Measurements from ENCODE around the gene POMC.
"Not testable (repeated sequence)": the region's sequence is repeated elsewhere in the genome, so short reads cannot be mapped to it uniquely, and the experiment has no call there.

POMC gene

DNA sequence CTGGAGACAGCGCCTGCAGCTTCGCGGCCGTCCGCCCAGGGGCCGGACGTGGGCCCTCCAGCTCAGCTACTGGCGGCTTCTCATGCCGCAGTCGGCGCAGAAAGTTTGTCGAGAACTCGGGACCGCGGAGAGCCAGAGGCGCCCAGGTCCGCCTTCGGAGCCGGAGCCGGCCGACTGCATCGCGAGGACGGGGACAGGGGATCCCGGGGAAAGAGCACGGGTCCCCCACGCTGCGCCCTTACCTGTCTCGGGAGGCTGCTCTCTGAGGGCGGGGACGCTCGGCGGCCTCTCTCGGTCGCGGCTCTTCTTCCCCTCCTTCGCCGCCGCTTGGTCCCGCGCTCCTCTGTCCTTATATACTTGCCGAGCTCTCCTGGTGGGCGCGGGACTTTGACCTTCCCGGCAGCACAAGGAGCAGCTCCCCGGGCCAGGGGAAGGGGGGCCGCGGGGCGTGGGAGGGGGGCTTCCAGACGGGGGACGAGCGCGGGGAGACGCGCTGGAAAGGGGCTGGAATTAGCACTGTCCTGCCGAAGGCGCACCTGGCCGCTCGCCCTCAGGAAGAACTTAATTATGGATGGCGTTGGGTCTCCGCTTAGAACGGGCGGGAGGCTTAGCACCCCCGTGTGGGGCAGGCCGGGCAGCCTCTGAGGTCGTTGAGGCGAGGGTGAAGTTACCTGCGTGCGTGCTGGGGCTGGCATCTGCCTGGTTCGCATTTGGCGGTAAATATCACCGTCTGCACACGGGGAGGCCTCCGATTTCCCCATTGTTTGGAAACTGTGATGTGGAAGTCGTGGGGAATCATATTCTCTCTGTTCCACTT lies at the start of gene POMC:
Gene POMC (minus strand): TSS at position 325 of the 817 bp plus-strand sequence. CDS start 3,808 bp downstream, outside the sequence.
- peak; percentile 39 for DNase-seq (ENCODE audit: low spot score)

- DNase-seq (ENCODE audit: low spot score) = no peak
Measured at GRCh38 chr2:25218100-25218499, 49.7 kb upstream of the POMC start.

DNA sequence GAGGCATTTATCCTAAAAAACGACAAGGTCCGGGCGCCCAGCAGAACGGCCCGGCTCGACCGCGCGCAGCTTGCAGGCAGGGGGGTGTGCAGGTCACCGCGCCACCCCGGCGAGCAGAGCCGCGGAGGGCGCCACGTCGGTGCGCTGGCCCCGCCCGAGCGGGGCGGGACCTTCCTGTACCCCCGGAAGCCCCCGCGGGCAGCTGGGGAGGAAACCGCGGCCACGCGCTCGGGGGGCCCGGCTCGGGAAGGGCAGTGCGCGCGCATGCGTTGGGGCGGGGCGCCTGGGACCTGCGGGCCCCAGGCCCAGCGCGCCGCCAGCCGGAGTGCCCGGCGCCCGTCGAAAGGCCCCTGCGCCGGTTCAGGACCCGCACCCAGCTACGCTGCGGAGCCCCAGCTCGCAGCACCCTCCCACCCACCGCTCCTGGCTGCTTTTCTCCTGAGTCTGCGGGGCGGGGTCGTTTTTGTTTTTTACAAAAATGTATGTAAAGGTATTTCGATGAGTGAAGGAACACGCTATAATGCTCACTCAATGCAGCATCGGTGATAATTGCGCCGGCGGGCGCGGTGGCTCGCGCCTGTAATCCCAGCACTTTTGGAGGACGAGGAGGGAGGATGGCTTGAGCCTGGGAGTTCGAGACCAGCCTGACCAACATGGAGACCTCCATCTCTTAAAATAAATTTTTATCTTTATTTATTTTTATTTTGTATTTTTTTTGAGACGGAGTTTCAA lies 47.7 kb upstream of the POMC start:
- DNase-seq (ENCODE audit: low spot score) = no peak

DNA sequence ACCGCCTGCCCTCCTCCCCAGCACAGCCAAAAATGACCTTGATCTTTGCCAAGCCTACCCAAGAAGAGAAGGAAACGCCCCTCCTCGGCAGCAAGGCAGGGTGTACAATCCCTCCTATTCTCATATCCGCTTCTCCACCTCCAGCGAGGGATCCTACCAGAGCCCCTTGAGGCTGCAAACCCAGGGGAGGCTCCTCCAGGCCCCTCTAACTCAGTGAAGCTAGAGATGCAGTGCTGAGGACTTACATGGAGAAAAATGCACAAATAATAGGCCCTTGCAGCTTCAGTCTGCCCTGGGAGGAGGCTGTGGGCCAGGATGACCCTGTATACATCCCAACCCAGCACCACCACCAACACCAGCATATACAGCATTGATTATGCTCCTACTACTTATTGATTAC lies 46.9 kb upstream of the POMC start:
- no peak for DNase-seq (ENCODE audit: low spot score)

- no peak for DNase-seq (ENCODE audit: low spot score)
Measured at GRCh38 chr2:25213229-25213628, 44.8 kb upstream of the POMC start.

GRCh38 chr2:25210923-25211322 lies 42.5 kb upstream of the POMC start:
- DNase-seq (ENCODE audit: low spot score) = not testable (repeated sequence)

- no peak for DNase-seq (ENCODE audit: low spot score)
Measured at GRCh38 chr2:25207078-25207545, 38.7 kb upstream of the POMC start.

GRCh38 chr2:25204190-25204838 lies 35.9 kb upstream of the POMC start:
- DNase-seq (ENCODE audit: low spot score) = peak; percentile 48

DNA sequence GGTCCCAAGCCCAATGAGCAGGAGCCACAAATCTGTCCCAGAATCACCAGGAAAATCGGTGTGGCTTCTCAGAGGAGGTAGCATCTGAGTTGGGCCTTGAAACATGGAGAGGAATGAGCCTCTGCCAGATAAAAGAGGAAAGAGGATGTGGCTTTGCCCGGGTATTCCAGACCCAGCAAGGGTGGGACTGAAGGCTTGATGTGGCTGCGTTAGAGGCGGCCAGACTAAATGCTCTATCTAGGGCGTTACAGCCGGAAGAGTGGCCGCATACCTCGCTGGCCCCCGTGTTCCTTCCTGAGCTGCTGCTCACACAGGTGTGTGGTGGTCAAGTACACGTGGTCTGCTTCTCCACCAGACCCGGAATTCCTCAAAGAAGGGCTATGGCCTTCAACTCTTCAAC lies 33.9 kb upstream of the POMC start:
- no peak for DNase-seq (ENCODE audit: low spot score)

- DNase-seq (ENCODE audit: low spot score) = no peak
Measured at GRCh38 chr2:25201794-25202193, 33.4 kb upstream of the POMC start.

GRCh38 chr2:25201265-25201664 lies 32.9 kb upstream of the POMC start:
- peak; percentile 55 for DNase-seq (ENCODE audit: low spot score)

DNA sequence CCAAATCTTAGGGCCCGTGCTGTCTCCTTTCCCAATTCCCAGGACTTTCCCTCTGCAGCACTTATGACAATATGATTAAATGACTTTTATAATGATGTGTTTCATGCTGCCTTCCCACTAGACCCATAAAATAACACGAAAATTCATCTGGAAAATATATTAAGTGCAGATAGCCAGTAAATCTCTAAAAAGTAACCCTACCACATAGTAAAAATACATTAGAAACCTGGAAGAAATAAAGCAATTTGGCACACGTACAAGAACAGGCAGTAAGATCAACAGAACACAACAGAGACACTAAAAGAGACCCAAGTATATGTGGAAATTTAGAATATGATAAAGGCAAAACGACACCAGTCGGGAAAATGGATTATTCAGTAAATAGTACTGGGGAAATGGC lies 30.2 kb upstream of the POMC start:
- DNase-seq (ENCODE audit: low spot score) = no peak

- DNase-seq (ENCODE audit: low spot score) = no peak
Measured at GRCh38 chr2:25198209-25198525, 29.8 kb upstream of the POMC start.

- DNase-seq (ENCODE audit: low spot score) = no peak
Measured at GRCh38 chr2:25197336-25198208, 29.2 kb upstream of the POMC start.

DNA sequence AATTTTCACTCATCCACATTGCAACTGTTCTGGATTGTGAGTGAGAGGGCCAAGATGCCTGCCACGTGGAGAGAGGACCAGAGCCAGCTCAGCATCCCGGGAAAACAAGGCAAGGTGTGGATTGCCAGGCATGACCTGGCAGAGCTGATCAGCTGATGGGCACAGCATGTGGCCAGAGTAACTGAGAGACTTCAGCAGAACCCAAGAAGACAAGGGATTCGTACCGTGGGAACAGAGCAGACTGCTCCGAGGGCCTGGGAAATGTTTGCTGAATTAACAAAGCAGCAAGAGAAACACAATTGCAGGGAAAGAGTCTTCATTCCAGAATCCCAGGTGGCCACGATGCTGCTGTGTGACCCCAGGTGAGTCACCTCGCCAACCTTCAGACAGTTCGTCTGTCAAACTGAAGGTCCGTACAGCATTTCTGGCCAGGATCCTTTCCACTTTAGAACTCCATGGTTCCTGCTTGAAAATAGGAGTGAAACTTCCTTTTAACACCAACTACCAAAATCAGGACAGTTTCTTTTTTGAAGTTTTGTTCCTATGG lies 26.3 kb upstream of the POMC start:
- no peak for DNase-seq (ENCODE audit: low spot score)

DNA sequence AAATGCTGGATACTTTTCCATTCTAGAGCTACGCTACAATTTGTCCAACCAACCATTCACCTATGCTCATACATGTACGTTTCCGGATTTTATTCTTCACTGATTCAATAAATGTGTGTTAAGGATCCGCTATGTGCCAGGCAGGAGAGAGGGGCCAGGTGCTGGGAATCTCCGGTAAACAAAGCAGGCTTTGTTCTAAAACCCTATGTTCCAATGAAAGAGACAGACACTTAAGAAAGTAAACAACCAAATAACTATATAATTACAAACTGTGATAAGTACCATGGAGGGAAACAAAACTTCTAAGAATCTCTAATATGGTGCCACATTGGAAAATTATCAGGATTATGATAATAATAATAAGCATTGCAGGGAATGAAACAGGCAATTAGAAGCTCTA lies 22.2 kb upstream of the POMC start:
- no peak for DNase-seq (ENCODE audit: low spot score)

DNA sequence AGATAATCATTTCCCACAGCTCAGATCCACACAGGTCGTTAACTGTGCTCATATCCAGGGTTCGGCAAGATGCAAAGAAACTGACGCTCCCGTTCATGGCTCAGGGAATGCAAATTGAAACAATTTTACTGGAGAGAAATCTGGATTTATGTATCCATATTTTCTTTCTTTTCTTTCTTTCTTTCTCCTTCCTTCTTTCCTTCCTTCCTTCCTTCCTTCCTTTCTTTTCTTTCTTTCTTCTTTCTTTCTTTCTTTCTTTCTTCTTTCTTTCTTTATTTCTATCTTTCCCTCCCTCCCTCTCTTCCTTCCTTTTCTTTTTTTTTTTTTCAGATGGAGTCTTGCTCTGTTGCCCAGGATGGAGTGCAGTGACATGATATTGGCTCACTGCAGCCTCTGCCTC lies 20.0 kb upstream of the POMC start:
- no peak for DNase-seq (ENCODE audit: low spot score)

DNA sequence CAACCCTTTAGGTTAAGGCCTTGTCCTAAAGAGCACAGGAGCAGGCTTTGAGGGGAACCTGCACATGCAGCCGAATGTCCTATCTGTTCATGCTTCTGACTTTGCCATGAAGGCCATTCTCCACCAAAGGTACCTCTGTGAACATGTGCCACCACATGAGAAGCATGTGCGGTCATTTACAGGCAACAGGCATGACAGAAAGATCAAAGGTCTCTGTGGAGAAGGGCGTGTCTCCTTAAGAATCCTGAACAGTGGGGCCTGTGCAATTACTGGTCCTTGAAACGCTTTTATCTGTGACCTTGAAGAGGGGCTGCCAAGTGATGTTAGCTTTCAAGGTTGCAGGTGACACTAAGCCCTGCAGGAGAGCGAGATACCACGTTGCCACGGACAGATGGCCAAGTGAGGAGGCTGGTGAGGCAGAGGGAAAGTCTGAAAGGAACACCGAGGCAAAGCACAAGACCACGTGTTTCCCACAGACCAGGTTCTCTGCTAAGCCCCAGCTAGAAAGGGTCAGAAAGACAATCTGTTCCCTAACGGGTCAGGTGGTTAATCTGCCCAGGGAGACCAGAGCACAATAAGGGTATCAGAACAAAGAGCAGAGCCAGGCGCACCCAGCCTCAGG lies 19.5 kb upstream of the POMC start:
- no peak for DNase-seq (ENCODE audit: low spot score)

- DNase-seq (ENCODE audit: low spot score) = no peak
Measured at GRCh38 chr2:25184254-25184653, 15.9 kb upstream of the POMC start.

DNA sequence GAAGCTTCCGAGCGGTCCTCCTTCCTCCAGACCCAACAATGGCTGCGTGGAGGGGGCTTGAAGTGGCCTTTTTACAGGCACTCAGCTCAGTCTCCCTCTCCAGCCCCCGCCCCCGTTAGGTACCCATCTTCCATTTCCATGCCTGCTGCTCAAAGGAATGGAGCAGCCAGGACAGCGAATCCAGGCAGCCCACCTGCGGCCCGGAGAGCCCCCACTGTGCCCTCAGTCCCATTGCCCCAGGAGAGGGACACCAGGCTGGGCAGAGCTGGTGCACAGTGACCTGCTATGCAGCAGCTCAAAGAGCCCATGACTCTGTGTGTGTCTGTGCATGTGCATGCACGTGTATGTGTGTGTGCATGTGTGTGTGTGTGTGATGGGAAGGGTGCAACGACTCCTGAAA lies 10.6 kb upstream of the POMC start:
- no peak for DNase-seq (ENCODE audit: low spot score)

DNA sequence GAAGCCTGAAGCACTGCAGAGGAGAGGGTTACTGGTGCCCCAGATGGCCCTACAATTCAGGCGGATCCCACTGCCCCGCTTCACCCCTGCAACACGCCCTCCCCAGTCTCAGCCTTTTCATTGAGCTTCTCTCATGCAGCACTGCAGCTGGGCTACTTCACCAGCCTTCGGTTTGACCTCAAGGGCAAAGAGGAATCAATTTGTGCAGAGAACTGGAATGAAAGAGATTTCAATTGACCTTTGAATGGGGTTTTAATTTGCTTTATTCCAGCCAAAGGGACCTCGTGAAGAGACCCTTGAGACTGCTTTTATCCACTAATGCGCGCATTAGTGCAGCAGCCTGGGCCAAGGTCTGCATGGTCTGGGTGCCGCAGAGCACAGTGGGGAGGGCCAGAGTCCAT lies 8.8 kb upstream of the POMC start:
- no peak for DNase-seq (ENCODE audit: low spot score)
